Gastrocnemius medialis (tissue), 4 donors: Measurements from ENCODE around the gene ADGRF4.

Experiments
- POLR2A ChIP-seq, 2 donors: fragments of 450-650 bp; IDR thresholded peaks; one replicate each; pipeline ENCODE4 v1.6.1; 2017; ENCODE audit warnings: antibody characterized with exemption in 2 of 2, mild to moderate bottlenecking in 2 of 2, moderate library complexity in 2 of 2
- TF ChIP-seq, protein P1 (sequence below), 5 experiments: fragments of 450-650 bp in 3 of 5; fragments of 200-600 bp in 2 of 5; sonication (generic) in 2 of 5; IDR thresholded peaks in 4 of 5; conservative IDR thresholded peaks in 1 of 5; 1 replicate in 4 of 5; 2 replicates in 1 of 5; pipeline ENCODE4 v1.5.1; 2016 to 2019; ENCODE audit warnings: antibody characterized with exemption in 5 of 5, mild to moderate bottlenecking in 3 of 5, moderate library complexity in 3 of 5

GRCh38 chr6:47650553-47651432 is 47.6 kb upstream of the ADGRF4 start:
- TF ChIP-seq, protein P1, sequence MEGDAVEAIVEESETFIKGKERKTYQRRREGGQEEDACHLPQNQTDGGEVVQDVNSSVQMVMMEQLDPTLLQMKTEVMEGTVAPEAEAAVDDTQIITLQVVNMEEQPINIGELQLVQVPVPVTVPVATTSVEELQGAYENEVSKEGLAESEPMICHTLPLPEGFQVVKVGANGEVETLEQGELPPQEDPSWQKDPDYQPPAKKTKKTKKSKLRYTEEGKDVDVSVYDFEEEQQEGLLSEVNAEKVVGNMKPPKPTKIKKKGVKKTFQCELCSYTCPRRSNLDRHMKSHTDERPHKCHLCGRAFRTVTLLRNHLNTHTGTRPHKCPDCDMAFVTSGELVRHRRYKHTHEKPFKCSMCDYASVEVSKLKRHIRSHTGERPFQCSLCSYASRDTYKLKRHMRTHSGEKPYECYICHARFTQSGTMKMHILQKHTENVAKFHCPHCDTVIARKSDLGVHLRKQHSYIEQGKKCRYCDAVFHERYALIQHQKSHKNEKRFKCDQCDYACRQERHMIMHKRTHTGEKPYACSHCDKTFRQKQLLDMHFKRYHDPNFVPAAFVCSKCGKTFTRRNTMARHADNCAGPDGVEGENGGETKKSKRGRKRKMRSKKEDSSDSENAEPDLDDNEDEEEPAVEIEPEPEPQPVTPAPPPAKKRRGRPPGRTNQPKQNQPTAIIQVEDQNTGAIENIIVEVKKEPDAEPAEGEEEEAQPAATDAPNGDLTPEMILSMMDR (IDR thresholded peaks at IDR 0.05 in 4 of 5, conservative IDR thresholded peaks at IDR 0.05 in 1 of 5): no peak
- no peak for TF ChIP-seq POLR2A (IDR thresholded peaks at IDR 0.05)
